Measurements from ENCODE around the gene ADRA1B.

ADRA1B gene

DNA sequence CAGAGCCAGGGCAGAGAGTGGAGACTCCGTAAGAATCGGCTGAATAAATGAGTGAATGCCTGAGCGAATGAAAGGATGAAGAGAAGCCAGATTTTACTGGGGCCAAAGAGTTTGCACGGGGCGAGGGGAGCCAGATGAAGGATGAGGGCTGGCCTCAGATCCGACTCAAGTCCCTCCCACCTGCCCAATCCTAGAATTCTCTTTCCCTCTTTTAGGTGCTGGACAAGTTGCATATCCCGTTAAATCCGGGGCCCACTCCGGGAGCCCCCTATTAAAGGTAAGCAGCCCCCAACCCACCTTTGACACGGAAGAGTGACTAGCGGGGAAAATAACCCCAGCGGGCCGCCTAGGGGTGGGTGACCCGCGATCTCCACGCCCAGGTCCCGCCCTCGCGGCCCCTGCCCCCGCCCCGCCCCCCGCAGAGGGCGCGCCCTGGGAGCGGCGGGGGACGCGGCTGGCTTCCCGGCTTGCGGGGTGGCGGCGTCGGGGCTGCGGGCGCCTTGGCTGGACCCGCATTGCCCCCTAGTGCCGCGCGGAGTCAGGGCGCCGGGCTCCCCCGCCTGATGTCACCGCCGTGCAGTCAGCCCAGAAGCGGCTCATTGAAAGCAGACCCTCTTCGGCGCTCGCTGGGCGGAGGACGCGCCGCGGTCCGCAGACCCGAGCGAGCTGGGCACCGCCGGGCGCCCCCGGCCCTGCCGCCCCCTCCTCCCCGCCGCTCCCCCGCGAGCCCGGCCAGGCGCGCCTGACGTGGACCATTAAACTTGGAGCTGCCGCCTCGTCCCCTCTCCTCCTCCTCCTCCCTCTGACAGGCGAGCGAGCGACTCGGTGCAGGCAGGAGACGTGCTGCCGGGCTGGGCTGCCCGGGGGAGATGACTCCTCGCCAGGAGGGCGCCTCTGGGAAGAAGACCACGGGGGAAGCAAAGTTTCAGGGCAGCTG is at the start of gene ADRA1B:
TSS of gene ADRA1B (plus strand) at position 579 of the 937 bp plus-strand sequence. CDS start 424 bp downstream, outside the sequence.
- DNase-seq, result no peak

- no peak for DNase-seq
Measured at GRCh38 chr5:159873680-159874079, 42.6 kb upstream of the ADRA1B start.

- DNase-seq, result no peak
Measured at GRCh38 chr5:159874263-159874662, 42.0 kb upstream of the ADRA1B start.

DNA sequence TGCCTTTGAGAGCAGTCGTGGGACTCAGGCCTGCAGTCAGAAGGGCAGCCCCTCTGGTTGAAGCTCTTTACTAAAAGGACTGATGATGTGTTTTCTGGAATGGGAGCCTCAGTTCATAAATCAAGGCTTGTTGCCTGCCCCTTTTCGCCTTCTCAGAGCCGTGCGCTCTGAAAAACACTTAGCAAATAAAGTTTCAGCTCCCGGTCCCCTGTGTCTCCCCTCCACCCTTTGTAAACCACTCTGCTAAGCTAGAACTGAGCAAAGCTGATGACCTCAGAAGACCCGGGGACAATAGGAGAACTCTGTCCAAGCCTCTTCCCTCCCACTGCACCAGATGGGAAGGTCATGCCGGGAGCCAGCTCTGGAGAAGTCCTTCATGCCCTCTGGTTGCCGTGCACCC is 39.3 kb upstream of the ADRA1B start:
- DNase-seq, result no peak

GRCh38 chr5:159877894-159878448 is 38.3 kb upstream of the ADRA1B start:
- no peak for DNase-seq

DNA sequence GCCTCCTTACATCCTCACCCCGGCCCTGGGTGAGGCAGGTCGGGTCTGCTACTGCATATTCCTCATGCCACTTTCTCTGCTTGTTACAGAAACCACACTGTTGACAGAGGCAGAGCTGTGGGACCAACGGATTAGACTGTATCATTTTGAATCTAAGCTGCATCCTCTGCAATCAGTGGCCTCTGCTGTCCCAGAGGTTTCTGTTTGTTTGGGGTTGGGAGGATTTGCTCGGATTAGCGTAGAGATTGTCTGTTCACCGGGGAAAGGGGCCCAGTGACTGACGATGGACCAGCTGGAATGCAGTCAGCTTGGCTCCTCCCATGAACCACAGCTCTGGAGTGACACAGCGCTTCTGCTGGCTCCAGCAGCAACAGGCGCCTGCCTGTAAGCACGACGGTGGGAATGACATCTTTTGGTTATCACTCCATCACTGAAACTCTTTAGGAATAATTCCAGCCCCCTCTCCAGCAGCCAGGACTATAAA is 37.3 kb upstream of the ADRA1B start:
- DNase-seq, result no peak

DNA sequence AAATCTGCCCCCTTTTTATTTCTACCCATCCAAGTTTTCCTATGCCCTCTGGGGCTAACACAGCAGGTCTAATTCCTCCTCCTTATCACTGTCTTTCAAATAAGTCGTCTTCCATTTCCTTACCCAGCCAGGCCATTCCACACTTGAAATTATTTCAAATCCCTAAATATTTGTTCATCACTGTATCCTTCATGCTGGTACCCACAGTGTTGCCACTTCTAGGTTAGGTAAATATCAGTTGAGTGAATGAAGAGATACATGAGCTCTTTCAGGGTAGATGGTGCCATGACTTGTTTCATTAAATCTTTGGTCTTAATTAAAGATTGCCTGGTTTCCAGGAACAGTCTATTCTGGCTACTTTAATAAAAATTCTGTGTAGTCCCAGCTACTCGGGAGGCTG is 35.6 kb upstream of the ADRA1B start:
- DNase-seq, result no peak

DNA sequence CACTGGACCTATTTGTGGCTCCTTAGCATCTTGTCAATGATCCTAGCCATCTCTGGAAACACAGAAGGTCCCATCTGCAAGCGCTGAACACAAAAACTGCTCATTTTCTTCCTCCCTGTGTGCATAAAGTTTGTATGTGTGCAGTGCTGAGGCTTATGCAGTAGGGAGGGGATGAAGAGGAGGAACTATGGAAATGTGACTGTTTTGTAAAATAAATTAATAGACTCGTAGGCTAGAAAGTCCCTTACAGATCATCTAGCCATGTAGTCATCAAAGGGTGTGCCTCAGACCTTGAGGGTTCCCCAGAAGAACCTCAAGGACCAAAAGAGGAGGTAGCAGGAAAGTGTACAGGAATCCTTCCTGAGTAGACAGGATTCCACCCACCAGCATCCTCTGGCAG is 34.3 kb upstream of the ADRA1B start:
- no peak for DNase-seq

DNA sequence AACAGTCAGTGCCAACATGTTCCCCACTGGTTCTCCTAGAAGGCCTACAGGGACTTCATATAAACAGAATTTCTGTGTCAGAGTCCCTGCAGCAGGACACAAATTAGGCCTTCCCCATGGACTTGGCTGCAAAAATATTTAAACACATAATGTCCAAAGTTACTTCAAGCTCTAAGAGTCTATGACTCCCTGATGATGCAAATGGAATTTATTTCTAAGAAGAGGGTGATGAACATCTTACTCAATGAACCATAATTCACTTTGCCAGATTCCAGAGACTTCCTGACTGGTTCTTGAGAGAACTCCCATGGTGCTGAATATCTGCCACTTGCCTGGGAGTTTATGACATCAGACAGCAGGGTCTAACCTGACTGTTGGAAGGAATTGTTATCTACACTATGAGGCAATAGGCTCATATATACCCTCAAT is 32.7 kb upstream of the ADRA1B start:
- DNase-seq, result no peak

DNA sequence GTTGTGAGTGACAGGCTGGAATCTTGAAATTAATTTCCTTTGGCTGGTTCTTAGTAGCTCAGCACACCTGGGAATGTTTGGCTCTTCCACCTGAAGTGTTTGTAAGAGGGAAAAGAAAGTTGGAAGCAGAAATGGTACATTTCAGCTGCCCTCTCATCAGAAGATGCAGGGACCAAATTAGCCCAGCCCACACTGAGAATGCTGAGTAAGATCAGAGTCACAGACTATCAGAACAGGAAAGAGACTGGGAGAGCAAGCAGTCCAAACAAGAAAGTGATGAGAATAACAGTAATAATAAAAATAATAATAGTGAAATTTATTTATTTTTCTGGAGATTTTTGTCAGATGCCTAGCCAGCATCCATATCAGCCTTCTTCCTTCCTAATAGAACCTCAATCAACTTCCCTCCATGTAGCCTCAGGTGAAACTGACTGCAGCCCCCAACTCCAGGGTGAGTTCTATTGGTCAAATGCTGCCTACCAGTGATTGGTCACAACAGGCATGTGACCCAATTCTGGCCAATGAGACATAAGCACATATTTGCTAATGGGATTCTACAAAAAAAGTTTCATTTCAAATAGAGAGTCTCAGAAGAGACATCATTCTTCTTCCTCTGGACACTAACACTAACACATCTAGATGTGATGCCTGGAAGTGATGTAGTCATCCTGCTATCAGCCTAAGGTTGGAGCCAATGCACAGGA is 31.2 kb upstream of the ADRA1B start:
- no peak for DNase-seq

GRCh38 chr5:159886296-159886695 is 30.0 kb upstream of the ADRA1B start:
- DNase-seq, result no peak

DNA sequence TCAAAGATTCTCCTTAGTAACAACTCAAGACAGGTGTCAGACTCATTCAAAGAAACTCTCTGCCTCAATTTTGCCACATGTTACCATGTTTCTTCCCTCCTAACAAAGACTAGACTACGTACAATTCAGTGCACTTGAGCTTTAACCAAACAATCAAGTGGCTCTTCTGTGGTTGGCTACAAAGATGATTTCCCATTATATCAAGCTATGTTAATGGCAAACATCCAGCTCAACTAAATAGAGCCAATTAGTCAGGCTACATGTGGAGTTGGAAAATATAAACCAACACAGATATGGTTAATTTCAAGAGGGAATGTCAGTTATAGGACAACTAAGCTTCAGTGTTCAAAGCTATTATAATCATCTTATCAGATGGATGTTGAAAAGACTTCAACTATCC is 29.2 kb upstream of the ADRA1B start:
- no peak for DNase-seq

DNA sequence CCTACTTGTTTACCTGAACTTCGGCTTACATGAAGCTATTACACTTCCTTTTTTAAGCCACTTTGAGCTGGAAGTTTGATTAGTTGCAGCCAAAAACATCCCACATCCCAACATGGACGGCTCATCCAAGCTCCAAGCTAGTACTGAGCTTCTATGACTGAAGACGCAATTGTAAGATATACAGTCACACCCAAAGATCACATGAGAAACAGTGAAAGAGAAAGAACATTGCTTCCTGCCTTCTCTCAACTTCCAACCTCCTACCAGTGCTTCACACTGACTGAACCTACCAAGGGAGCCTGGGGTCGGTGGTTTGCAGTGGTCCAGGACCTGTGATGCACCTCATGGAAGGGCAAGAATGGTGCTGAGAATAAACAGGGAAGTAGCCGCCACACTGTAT is 27.4 kb upstream of the ADRA1B start:
- no peak for DNase-seq

DNA sequence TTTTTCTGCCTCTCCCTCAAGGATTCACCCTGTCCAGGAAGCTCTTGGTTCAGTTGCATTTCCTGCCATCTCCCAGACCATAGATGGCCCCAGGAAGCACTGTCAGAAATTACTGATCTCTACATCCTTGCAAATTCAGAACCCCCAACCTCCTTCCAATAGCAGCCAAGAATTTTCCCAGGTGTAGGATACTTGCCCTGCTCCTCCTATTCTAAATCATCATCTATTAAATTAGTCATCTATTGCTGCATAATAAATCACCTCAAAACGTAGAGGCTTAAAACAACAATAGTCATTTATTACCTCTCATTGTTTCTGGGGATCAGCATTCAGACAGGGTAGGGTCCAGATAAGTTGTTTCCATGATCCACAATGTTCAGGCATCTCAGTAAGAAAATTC is 26.1 kb upstream of the ADRA1B start:
- no peak for DNase-seq

GRCh38 chr5:159891371-159891770 is 24.9 kb upstream of the ADRA1B start:
- DNase-seq, result no peak

DNA sequence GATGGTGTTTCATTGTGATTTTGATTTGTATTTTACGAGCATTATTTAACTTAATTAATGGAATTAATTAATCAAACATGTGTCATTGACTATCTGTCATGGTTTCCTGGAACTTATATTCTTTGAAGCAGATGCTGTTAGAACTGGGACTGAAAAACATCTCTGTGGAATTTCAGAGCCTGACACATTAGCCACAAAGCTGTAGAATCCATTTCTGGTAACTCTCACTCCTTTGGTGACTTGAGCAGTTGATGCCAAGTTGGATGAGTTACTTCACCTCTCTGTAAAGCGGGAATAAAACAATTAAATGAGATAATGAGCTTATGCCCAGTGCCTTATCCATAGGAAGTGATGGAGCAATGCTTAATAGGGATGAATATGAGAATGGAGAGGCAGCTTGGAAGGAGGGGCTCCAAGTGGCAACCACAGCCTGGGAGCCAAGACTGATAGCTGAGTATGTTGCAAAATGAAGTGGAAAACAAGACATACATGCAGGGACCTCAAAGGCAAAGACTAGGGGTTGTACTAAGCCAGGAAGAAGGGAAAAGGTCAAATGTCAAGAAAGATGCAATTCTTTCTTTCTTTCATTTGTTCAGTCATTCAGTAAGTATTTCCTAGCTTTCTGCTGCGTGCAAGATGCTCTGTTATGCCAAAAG is 23.1 kb upstream of the ADRA1B start:
- DNase-seq, result no peak

- DNase-seq, result no peak
Measured at GRCh38 chr5:159894149-159894720, 22.0 kb upstream of the ADRA1B start.

DNA sequence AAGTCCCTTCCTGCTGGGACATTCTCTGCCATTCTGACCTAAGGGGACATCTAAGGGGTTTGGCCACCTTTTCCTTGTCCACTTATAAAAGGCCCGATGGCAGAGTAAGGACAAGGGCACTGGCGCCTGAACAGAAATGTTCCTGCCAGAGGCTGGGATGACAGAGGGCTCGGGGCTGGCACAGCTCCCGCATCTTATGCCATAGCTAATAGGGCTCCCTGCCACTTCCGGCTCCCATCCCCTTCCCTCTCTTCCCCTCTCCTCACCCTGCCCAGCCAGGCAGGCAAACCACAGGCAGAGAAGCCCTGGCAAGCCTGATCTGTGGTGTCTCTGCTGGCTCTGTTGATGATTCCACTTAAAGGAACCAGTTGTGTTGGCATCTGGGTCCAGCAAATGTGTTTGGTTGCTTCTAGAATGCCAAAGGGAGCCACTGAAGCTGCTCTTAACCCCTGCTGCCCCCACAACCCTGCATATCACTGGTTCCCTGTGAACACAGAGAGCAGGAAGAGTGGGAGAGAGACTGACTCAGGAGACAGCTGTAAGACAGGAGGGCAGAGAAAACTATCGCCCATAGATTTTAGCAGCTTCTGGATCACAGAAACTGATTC is 18.4 kb upstream of the ADRA1B start:
- DNase-seq, result no peak

GRCh38 chr5:159899067-159900049 is 16.9 kb upstream of the ADRA1B start:
- no peak for DNase-seq

- DNase-seq, result no peak
Measured at GRCh38 chr5:159901308-159901707, 15.0 kb upstream of the ADRA1B start.

DNA sequence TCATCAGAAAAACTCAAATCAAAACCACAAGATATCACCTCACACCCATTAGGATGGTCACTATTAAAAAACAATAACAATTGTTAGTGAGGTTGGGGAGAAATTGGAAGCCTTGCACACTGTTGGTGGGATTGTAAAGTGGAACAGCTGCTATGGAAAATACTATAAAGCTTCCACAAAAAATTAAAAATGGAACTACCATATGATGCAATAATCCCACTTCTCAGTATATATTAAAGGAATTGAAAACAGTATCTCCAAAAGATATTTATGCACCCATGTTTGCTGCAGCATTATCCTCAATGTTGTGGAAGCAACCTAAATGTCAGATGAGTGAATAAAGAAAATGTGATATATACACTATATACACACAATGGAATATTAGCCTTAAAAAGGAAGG is 14.5 kb upstream of the ADRA1B start:
- no peak for DNase-seq
